HepG2 (cell line): Measurements from ENCODE around the gene EXPH5. TPM values are rescaled to one million over a fixed set of nuclear protein-coding genes. Genes with fewer than 3 reads are reported as not detected.
A peak's percentile ranks its signal among the peaks of the same experiment; 100 is the strongest.
"Not testable (repeated sequence)": the region's sequence is repeated elsewhere in the genome, so short reads cannot be mapped to it uniquely, and the experiment has no call there.

Experiments
- ATAC-seq: fragments of 200-7000 bp; cut with Tn5 transposase; 3 replicates; pipeline ENCODE4 v1.9.1; 2020; ENCODE audit warnings: mild to moderate bottlenecking, moderate library complexity
- BruUV-seq: library from RNA; stranded (reverse); fragments of 400-500 nt; replicated peaks from 2 replicates; lab custom pipeline; 2021; lab: Mats Ljungman, UMichigan
- CTCF ChIA-PET: fragments of 300-600 bp; formaldehyde crosslinking; extraction: SDS; loops from one replicate; lab custom pipeline; 2021; ENCODE audit warnings: low total read pairs, inconsistent platforms, low intra/inter-chr PET ratio; lab: Yijun Ruan, JAX
- POLR2A ChIA-PET: fragments of 350-600 bp; sonication (Branson Sonifier 250); formaldehyde crosslinking; loops from one replicate; lab custom pipeline; 2020; ENCODE audit warnings: antibody characterized with exemption, inconsistent platforms; lab: Yijun Ruan, JAX
- DNase-seq: peaks from one replicate; pipeline ENCODE4 v3.0.0-alpha.2; 2015; ENCODE audit warnings: low spot score
- FAIRE-seq: peaks from 3 replicates; lab custom pipeline; 2011; peaks lifted over from hg19 to GRCh38; lab: Jason Lieb, UNC
- H2AFZ ChIP-seq: one replicate; pipeline ENCODE4 v1.6.1; 2011; ENCODE audit warnings: low read length, inconsistent platforms
- H3K27ac ChIP-seq: fragments of 300-600 bp; 3 replicates; pipeline ENCODE4 v1.8.0; 2011; ENCODE audit warnings: mixed run types, mild to moderate bottlenecking, mixed read lengths, low read length, inconsistent platforms; ENCODE audit not compliant: insufficient read depth; ENCODE audit errors: extremely low read length
- H3K27me3 ChIP-seq, 2 experiments: fragments of 200-600 bp in 1 of 2; 2 replicates in 1 of 2; 3 replicates in 1 of 2; pipeline versions ENCODE4 v1.6.0 to v1.8.0; 2011; ENCODE audit warnings: low read length in 2 of 2, mild to moderate bottlenecking in 2 of 2, moderate library complexity in 2 of 2, inconsistent platforms in 1 of 2; ENCODE audit not compliant: insufficient read depth in 2 of 2, control insufficient read depth in 1 of 2
- H3K36me3 ChIP-seq, 2 experiments: fragments of 200-600 bp in 1 of 2; replicated peaks in 1 of 2; 2 replicates in 1 of 2; 3 replicates in 1 of 2; pipeline versions ENCODE4 v1.5.1 to v1.8.0; 2011; ENCODE audit warnings: low read length in 2 of 2, inconsistent platforms in 1 of 2; ENCODE audit not compliant: insufficient read depth in 2 of 2, control insufficient read depth in 1 of 2
- H3K4me1 ChIP-seq: 2 replicates; pipeline ENCODE4 v1.5.1; 2012; ENCODE audit warnings: low read length, inconsistent platforms; ENCODE audit not compliant: insufficient read depth
- H3K4me2 ChIP-seq: 2 replicates; pipeline ENCODE4 v1.6.0; 2011; ENCODE audit warnings: low read depth, low read length, inconsistent platforms
- H3K4me3 ChIP-seq, 3 experiments: fragments of 200-600 bp in 1 of 3; sonication (generic), shearing (Covaris generic) in 1 of 3; replicated peaks in 1 of 3; 2 replicates each; pipeline ENCODE4 v1.5.1; 2011 to 2016; ENCODE audit warnings: low read length in 3 of 3, inconsistent platforms in 2 of 3, low read depth in 2 of 3, mild to moderate bottlenecking in 2 of 3, control low read depth in 1 of 3, mixed read lengths in 1 of 3; ENCODE audit not compliant: insufficient read depth in 1 of 3
- H3K79me2 ChIP-seq: one replicate; pipeline ENCODE4 v1.6.1; 2011; ENCODE audit warnings: low read length, inconsistent platforms; ENCODE audit not compliant: insufficient read depth
- H3K9ac ChIP-seq: 2 replicates; pipeline ENCODE4 v1.6.0; 2011; ENCODE audit warnings: mild to moderate bottlenecking, low read depth, low read length, inconsistent platforms; ENCODE audit not compliant: insufficient read depth
- H3K9me3 ChIP-seq: 2 replicates; pipeline ENCODE4 v1.5.1; 2012; ENCODE audit warnings: mild to moderate bottlenecking, low read length
- H4K20me1 ChIP-seq: 2 replicates; pipeline ENCODE4 v1.6.0; 2011; ENCODE audit warnings: inconsistent platforms, mild to moderate bottlenecking, low read length, moderate library complexity; ENCODE audit not compliant: insufficient read depth
- AKAP8 ChIP-seq: sonication (generic); formaldehyde crosslinking; IDR thresholded peaks from 2 replicates; pipeline ENCODE4 v1.5.1; 2020; ENCODE audit warnings: mild to moderate bottlenecking, missing genetic modification reagents
- CHCHD3 ChIP-seq: sonication (generic); formaldehyde crosslinking; IDR thresholded peaks from 2 replicates; pipeline ENCODE4 v1.8.0; 2022; ENCODE audit warnings: mild to moderate bottlenecking, missing genetic modification reagents, moderate library complexity
- HOXD1 ChIP-seq: sonication (generic); formaldehyde crosslinking; IDR thresholded peaks from 2 replicates; pipeline ENCODE4 v1.5.0; 2020; ENCODE audit warnings: missing genetic modification reagents
- JDP2 ChIP-seq: sonication (generic); formaldehyde crosslinking; IDR thresholded peaks from 2 replicates; pipeline ENCODE4 v1.8.1; 2022; ENCODE audit warnings: missing genetic modification reagents, borderline replicate concordance
- SIN3B ChIP-seq: fragments of 150-350 bp; IDR thresholded peaks from 2 replicates; pipeline ENCODE4 v1.6.1; 2014; ENCODE audit warnings: low read length
- ZNF251 ChIP-seq: sonication (generic); formaldehyde crosslinking; IDR thresholded peaks from 2 replicates; pipeline ENCODE4 v1.9.0; 2021; ENCODE audit warnings: mild to moderate bottlenecking, missing genetic modification reagents
- ZNF253 ChIP-seq: sonication (generic); formaldehyde crosslinking; IDR thresholded peaks from 2 replicates; pipeline ENCODE4 v1.8.0; 2022; ENCODE audit warnings: mild to moderate bottlenecking, missing genetic modification reagents, borderline replicate concordance
- WGBS: methylation state at CpG from one replicate; pipeline ENCODE4 v1.1.6; 2017; ENCODE audit warnings: low lambda C conversion rate; 5-methylcytosine and 5-hydroxymethylcytosine counted together
- in situ Hi-C: cut with HindIII; loops from 2 replicates; pipeline ENCODE4 v1.10.0; 2017; ENCODE audit warnings: low pct_unique_long_range_greater_than_20kb; ENCODE audit not compliant: extremely low pct_ligation_motif_present
- intact Hi-C: fragments of 100-400 bp; cut with micrococcal nuclease; formaldehyde crosslinking; loops from one replicate; pipeline ENCODE4 v1.10.0; 2022; ENCODE audit not compliant: unreplicated experiment
- polyA plus RNA-seq, 8 experiments: library from polyadenylated mRNA; depleted of rRNA in 3 of 8; stranded (reverse) in 7 of 8; unstranded in 1 of 8; fragments of >200 nt; fragmentation: Illumina TruSeq in 4 of 8; extraction: Trizol in 4 of 8; gene quantifications; 2 replicates each; pipeline versions ENCODE4 v1.2.1 to v1.2.3, GENCODE V29; 2011 to 2016; ENCODE audit warnings: low read depth in 4 of 8, missing spikeins in 1 of 8, mixed read lengths in 1 of 8; ENCODE audit not compliant: insufficient read depth in 1 of 8
- total RNA-seq, 5 experiments: library from RNA; depleted of rRNA; stranded (reverse); fragments of >200 nt; fragmentation: Illumina TruSeq; extraction: Trizol; gene quantifications; 2 replicates each; pipeline ENCODE4 v1.2.3, GENCODE V29; 2016; ENCODE audit warnings: low read depth in 1 of 5
- TF ChIP-seq, protein P1 (sequence below): sonication (generic); formaldehyde crosslinking; IDR thresholded peaks from 2 replicates; pipeline ENCODE4 v1.5.1; 2020; ENCODE audit warnings: mild to moderate bottlenecking, missing genetic modification reagents, moderate library complexity
- TF ChIP-seq, protein P2 (sequence below): sonication (generic); formaldehyde crosslinking; IDR thresholded peaks from 2 replicates; pipeline ENCODE4 v1.4.0; 2020; ENCODE audit warnings: missing genetic modification reagents
- TF ChIP-seq, protein P3 (sequence below): sonication (generic); formaldehyde crosslinking; IDR thresholded peaks from 2 replicates; pipeline ENCODE4 v1.5.0; 2020; ENCODE audit warnings: mild to moderate bottlenecking, missing genetic modification reagents

EXPH5 gene
- total and polyA plus RNA-seq, 2 of the 13 experiments (the other 11 are each of a cell fraction or from before 2014, with no cell fraction given): under 0.01 to 0.02 TPM

DNA sequence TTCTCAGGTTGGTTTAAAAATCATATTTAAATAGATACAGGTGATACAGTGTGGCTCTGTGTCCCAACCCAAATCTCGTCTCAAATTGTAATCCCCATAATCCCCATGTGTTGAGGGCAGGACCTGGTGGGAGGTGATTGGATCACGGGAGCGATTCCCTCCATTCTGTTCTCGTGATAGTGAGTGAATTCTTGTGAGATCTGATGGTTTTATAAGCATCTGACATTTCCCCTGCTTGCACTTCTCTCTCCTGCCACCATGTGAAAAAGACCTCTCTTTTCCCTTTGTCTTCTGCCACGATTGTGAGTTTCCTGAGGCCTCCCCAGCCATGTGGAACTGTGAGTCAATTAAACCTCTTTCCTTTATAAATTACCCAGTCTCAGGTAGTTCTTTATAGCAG is 9.2 kb upstream of the EXPH5 start:
- H3K27ac ChIP-seq, FAIRE-seq, H3K36me3 ChIP-seq, H3K79me2 ChIP-seq, H3K9me3 ChIP-seq, H3K9ac ChIP-seq, H3K27me3 ChIP-seq, H4K20me1 ChIP-seq, BruUV-seq, POLR2A ChIA-PET, H3K4me1 ChIP-seq, H3K4me2 ChIP-seq, DNase-seq, intact Hi-C loops, H2AFZ ChIP-seq, in situ Hi-C loops, H3K4me3 ChIP-seq, CTCF ChIA-PET: not testable (repeated sequence)
- peak; percentile 57 for ATAC-seq
- WGBS: 4% methylated on average over 5 of the region's 5 CpGs

DNA sequence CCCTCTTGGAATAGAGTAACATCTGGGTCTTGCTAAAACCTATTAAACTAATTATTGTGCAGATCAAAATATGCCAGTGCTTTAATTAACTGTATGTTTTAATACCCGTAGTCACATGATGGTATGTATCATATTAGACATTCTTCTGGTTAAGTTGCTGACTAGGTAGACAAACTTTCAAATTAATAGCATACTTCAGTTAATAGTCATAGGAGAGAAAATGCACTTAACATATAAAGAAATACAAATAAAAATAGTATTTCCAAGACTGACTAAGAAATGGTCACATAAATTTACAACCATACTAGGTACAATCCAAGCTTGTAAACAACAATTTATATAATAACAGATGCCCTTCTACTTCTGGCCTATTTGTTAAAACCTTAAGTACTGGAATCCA is 7.6 kb upstream of the EXPH5 start:
- Histone ChIP-seq H3K4me2 (no peak overlapping the region), H3K9ac (no peak overlapping the region), H3K27me3 (no peaks in the 10 kb centered on the region; a peak in 2 of 5 replicates), H3K36me3 (no peaks in the 10 kb centered on the region), H2AFZ (no peak overlapping the region), H3K9me3 (no peaks in the 10 kb centered on the region), H3K79me2 (no peaks in the 10 kb centered on the region), H4K20me1 (no peaks in the 10 kb centered on the region), H3K4me1 (no peaks in the 10 kb centered on the region), H3K27ac (no peak overlapping the region), H3K4me3 (no peak overlapping the region)
- in situ Hi-C loops: no loop called here
- intact Hi-C loops: no loop called here
- ChIA-PET CTCF (no interaction called here), POLR2A (no interaction called here)
- WGBS: 0% methylated on average over 1 of the region's 1 CpG
- ATAC-seq (no peak), FAIRE-seq (no peak), DNase-seq (no peak)
- no TSS peak for BruUV-seq
- TF ChIP-seq SIN3B (no peak), ZNF251 (CRISPR knock-in tag) (no peak), ZNF253 (CRISPR knock-in tag) (no peak), CHCHD3 (CRISPR knock-in tag) (no peak), JDP2 (CRISPR knock-in tag) (no peak), AKAP8 (no peak), HOXD1 (CRISPR knock-in tag) (no peak)
- TF ChIP-seq, protein P1, sequence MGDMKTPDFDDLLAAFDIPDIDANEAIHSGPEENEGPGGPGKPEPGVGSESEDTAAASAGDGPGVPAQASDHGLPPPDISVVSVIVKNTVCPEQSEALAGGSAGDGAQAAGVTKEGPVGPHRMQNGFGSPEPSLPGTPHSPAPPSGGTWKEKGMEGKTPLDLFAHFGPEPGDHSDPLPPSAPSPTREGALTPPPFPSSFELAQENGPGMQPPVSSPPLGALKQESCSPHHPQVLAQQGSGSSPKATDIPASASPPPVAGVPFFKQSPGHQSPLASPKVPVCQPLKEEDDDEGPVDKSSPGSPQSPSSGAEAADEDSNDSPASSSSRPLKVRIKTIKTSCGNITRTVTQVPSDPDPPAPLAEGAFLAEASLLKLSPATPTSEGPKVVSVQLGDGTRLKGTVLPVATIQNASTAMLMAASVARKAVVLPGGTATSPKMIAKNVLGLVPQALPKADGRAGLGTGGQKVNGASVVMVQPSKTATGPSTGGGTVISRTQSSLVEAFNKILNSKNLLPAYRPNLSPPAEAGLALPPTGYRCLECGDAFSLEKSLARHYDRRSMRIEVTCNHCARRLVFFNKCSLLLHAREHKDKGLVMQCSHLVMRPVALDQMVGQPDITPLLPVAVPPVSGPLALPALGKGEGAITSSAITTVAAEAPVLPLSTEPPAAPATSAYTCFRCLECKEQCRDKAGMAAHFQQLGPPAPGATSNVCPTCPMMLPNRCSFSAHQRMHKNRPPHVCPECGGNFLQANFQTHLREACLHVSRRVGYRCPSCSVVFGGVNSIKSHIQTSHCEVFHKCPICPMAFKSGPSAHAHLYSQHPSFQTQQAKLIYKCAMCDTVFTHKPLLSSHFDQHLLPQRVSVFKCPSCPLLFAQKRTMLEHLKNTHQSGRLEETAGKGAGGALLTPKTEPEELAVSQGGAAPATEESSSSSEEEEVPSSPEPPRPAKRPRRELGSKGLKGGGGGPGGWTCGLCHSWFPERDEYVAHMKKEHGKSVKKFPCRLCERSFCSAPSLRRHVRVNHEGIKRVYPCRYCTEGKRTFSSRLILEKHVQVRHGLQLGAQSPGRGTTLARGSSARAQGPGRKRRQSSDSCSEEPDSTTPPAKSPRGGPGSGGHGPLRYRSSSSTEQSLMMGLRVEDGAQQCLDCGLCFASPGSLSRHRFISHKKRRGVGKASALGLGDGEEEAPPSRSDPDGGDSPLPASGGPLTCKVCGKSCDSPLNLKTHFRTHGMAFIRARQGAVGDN (CRISPR knock-in tag): no peak
- TF ChIP-seq, protein P2, sequence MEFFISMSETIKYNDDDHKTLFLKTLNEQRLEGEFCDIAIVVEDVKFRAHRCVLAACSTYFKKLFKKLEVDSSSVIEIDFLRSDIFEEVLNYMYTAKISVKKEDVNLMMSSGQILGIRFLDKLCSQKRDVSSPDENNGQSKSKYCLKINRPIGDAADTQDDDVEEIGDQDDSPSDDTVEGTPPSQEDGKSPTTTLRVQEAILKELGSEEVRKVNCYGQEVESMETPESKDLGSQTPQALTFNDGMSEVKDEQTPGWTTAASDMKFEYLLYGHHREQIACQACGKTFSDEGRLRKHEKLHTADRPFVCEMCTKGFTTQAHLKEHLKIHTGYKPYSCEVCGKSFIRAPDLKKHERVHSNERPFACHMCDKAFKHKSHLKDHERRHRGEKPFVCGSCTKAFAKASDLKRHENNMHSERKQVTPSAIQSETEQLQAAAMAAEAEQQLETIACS (CRISPR knock-in tag): no peak
- TF ChIP-seq, protein P3, sequence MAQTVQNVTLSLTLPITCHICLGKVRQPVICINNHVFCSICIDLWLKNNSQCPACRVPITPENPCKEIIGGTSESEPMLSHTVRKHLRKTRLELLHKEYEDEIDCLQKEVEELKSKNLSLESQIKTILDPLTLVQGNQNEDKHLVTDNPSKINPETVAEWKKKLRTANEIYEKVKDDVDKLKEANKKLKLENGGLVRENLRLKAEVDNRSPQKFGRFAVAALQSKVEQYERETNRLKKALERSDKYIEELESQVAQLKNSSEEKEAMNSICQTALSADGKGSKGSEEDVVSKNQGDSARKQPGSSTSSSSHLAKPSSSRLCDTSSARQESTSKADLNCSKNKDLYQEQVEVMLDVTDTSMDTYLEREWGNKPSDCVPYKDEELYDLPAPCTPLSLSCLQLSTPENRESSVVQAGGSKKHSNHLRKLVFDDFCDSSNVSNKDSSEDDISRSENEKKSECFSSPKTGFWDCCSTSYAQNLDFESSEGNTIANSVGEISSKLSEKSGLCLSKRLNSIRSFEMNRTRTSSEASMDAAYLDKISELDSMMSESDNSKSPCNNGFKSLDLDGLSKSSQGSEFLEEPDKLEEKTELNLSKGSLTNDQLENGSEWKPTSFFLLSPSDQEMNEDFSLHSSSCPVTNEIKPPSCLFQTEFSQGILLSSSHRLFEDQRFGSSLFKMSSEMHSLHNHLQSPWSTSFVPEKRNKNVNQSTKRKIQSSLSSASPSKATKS: no peak
